SU-DHL-6 (cell line): Measurements from ENCODE around the gene TPST2.

Experiments
- EZH2phosphoT487 ChIP-seq: fragments of 200-600 bp; sonication (generic), shearing (Covaris generic); conservative IDR thresholded peaks from 2 replicates; pipeline ENCODE4 v1.6.1; 2018; ENCODE audit warnings: mild to moderate bottlenecking, antibody characterized with exemption, low read length, moderate library complexity, mixed read lengths
- TF ChIP-seq, protein P1 (sequence below): fragments of 200-600 bp; sonication (generic); IDR thresholded peaks from one replicate; pipeline ENCODE4 v1.5.1; 2017; ENCODE audit warnings: antibody characterized with exemption, mild to moderate bottlenecking, low read length, moderate library complexity; ENCODE audit not compliant: insufficient read depth, poor library complexity, severe bottlenecking

DNA sequence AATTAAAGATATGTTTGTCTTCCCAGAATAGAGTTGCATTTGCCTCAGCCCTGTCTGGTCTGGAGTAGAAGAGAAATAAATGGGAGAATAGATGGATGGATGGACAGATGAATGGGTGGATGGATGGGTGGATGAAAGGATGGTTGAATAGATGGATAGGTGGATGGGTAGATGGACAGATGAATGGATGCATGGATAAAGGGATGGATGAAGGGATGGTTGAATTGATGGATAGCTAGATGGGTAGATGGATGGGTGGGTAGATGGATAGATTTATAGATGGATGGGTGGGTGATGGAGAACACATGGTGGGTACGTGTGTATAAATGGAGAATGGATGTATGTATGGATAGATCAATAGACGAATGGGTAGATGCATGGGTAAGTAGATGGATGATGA lies 19.4 kb upstream of the TPST2 start:
- TF ChIP-seq, protein P1, sequence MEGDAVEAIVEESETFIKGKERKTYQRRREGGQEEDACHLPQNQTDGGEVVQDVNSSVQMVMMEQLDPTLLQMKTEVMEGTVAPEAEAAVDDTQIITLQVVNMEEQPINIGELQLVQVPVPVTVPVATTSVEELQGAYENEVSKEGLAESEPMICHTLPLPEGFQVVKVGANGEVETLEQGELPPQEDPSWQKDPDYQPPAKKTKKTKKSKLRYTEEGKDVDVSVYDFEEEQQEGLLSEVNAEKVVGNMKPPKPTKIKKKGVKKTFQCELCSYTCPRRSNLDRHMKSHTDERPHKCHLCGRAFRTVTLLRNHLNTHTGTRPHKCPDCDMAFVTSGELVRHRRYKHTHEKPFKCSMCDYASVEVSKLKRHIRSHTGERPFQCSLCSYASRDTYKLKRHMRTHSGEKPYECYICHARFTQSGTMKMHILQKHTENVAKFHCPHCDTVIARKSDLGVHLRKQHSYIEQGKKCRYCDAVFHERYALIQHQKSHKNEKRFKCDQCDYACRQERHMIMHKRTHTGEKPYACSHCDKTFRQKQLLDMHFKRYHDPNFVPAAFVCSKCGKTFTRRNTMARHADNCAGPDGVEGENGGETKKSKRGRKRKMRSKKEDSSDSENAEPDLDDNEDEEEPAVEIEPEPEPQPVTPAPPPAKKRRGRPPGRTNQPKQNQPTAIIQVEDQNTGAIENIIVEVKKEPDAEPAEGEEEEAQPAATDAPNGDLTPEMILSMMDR = no peak
- no peak for TF ChIP-seq EZH2phosphoT487
